Adrenal gland (tissue), 5 donors: ENCODE data around the gene NSUN7.

Experiments
- POLR2A ChIP-seq, 2 donors: fragments of 450-650 bp; IDR thresholded peaks; one replicate each; pipeline ENCODE4 v1.6.1; 2017; ENCODE audit warnings: antibody characterized with exemption in 2 of 2, mild to moderate bottlenecking in 2 of 2, moderate library complexity in 1 of 2
- TF ChIP-seq, protein P1 (sequence below), 6 experiments: fragments of 450-650 bp in 4 of 6; fragments of 200-600 bp in 2 of 6; sonication (generic) in 1 of 6; IDR thresholded peaks; 1 replicate in 5 of 6; 2 replicates in 1 of 6; pipeline versions ENCODE4 v1.5.1 to v1.8.0; 2016 to 2021; ENCODE audit warnings: antibody characterized with exemption in 6 of 6, mild to moderate bottlenecking in 2 of 6, moderate library complexity in 1 of 6
- donor health status: DM: no; HTN: no; CAD: no.

DNA sequence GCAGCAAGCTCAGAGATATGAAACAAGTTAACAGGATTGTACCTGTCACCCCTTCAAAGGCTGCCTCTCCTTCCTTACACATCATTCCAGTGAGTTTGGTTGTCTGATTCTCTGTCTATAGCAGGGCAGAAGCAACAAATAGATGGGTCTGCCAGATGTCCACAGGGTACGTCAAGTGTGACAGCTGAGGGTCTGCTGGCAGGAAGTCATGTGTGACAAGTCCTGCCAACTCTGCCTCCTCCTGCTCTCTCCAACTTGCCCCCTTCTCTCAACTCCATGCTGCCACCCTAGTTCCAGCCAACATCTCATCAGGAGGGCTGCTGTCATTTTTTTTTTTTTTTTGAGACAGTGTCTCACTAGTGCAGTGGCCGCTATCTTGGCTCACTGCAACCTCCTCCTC, 109.2 kb downstream of the NSUN7 start:
- TF ChIP-seq, protein P1, sequence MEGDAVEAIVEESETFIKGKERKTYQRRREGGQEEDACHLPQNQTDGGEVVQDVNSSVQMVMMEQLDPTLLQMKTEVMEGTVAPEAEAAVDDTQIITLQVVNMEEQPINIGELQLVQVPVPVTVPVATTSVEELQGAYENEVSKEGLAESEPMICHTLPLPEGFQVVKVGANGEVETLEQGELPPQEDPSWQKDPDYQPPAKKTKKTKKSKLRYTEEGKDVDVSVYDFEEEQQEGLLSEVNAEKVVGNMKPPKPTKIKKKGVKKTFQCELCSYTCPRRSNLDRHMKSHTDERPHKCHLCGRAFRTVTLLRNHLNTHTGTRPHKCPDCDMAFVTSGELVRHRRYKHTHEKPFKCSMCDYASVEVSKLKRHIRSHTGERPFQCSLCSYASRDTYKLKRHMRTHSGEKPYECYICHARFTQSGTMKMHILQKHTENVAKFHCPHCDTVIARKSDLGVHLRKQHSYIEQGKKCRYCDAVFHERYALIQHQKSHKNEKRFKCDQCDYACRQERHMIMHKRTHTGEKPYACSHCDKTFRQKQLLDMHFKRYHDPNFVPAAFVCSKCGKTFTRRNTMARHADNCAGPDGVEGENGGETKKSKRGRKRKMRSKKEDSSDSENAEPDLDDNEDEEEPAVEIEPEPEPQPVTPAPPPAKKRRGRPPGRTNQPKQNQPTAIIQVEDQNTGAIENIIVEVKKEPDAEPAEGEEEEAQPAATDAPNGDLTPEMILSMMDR (IDR thresholded peaks at IDR 0.05), result no peak
- TF ChIP-seq POLR2A (IDR thresholded peaks at IDR 0.05), result no peak
